Adrenal gland (tissue), 5 donors: ENCODE measurements around the gene FAM98C.

ENCODE experiments used
- CTCF ChIP-seq, 6 experiments: fragments of 450-650 bp in 4 of 6; fragments of 200-600 bp in 2 of 6; sonication (generic) in 1 of 6; IDR thresholded peaks; 1 replicate in 5 of 6; 2 replicates in 1 of 6; pipeline versions ENCODE4 v1.5.1 to v1.8.0; 2016 to 2021; ENCODE audit warnings: antibody characterized with exemption in 6 of 6, mild to moderate bottlenecking in 2 of 6, moderate library complexity in 1 of 6
- POLR2A ChIP-seq, 2 donors: fragments of 450-650 bp; IDR thresholded peaks; one replicate each; pipeline ENCODE4 v1.6.1; 2017; ENCODE audit warnings: antibody characterized with exemption in 2 of 2, mild to moderate bottlenecking in 2 of 2, moderate library complexity in 1 of 2
- donor health status: DM: no; HTN: no; CAD: no.

GRCh38 chr19:38411041-38411712, 8.3 kb downstream of the FAM98C start:
- TF ChIP-seq POLR2A (IDR thresholded peaks at IDR 0.05) (no peak), CTCF (IDR thresholded peaks at IDR 0.05) (no peak)
